Measurements from ENCODE around the gene MCC. TPM values are rescaled to one million over a fixed set of nuclear protein-coding genes. Genes with fewer than 3 reads are reported as not detected.

Gene MCC
- total RNA-seq, 1 donor from 2014 or later = 2.5 TPM

- H3K27ac Mint-ChIP-seq = no peak overlapping the region
- Histone ChIP-seq H3K36me3 (no peaks in the 10 kb centered on the region), H3K9ac (no peak overlapping the region), H3K4me1 (no peaks in the 10 kb centered on the region), H3K4me2 (no peak overlapping the region), H3K4me3 (no peak overlapping the region), H3K79me2 (ENCODE audit: low read depth) (no peaks in the 10 kb centered on the region), H2AFZ (replicated peaks) (no peak overlapping the region), H3K27me3 (no peaks in the 10 kb centered on the region), H3K27ac (no peak overlapping the region), H4K20me1 (ENCODE audit: low read depth) (no peaks in the 10 kb centered on the region), H3K9me3 (ENCODE audit: low read depth) (no peaks in the 10 kb centered on the region), H3F3A (ENCODE audit: low read depth) (no peaks in the 10 kb centered on the region)
- DNase-seq (ENCODE audit: low spot score) = no peak
- no peaks in the 10 kb centered on the region for H3K27me3 Mint-ChIP-seq (ENCODE audit: insufficient read depth, low read depth)
- TF ChIP-seq EZH2 (IDR thresholded peaks at IDR 0.05) = no peak
- no peak for TF ChIP-seq EZH2phosphoT487 (IDR thresholded peaks at IDR 0.05)
- no peak for TF ChIP-seq CTCF (IDR thresholded peaks at IDR 0.05)
- H3K9me3 Mint-ChIP-seq = peaks cover 17% of the 10 kb centered on the region
- peaks cover 15% of the 10 kb centered on the region for H3K4me1 Mint-ChIP-seq
- no peak overlapping the region for H3K4me3 Mint-ChIP-seq
- peaks cover 7% of the 10 kb centered on the region for H3K36me3 Mint-ChIP-seq
Observed at GRCh38 chr5:113189291-113189690, 299.0 kb downstream of the MCC start.

- Histone ChIP-seq H3K9ac (no peak overlapping the region), H3K79me2 (ENCODE audit: low read depth) (no peaks in the 10 kb centered on the region), H3K27ac (no peak overlapping the region), H3K9me3 (ENCODE audit: low read depth) (no peaks in the 10 kb centered on the region), H3F3A (ENCODE audit: low read depth) (no peaks in the 10 kb centered on the region), H3K4me2 (no peak overlapping the region), H2AFZ (replicated peaks) (no peak overlapping the region), H4K20me1 (ENCODE audit: low read depth) (no peaks in the 10 kb centered on the region), H3K27me3 (no peaks in the 10 kb centered on the region), H3K4me1 (peaks cover 1% of the 10 kb centered on the region), H3K36me3 (no peaks in the 10 kb centered on the region), H3K4me3 (no peak overlapping the region)
- H3K4me3 Mint-ChIP-seq = no peak overlapping the region
- no peak for DNase-seq (ENCODE audit: low spot score)
- H3K4me1 Mint-ChIP-seq = peaks cover 16% of the 10 kb centered on the region
- TF ChIP-seq EZH2 (IDR thresholded peaks at IDR 0.05) (no peak), EZH2phosphoT487 (IDR thresholded peaks at IDR 0.05) (no peak), CTCF (IDR thresholded peaks at IDR 0.05) (no peak)
- H3K27ac Mint-ChIP-seq = no peak overlapping the region
- H3K27me3 Mint-ChIP-seq (ENCODE audit: insufficient read depth, low read depth) = no peaks in the 10 kb centered on the region
- peaks cover 10% of the 10 kb centered on the region for H3K9me3 Mint-ChIP-seq
- peaks cover 7% of the 10 kb centered on the region for H3K36me3 Mint-ChIP-seq
Observed at GRCh38 chr5:113188436-113188835, 299.8 kb downstream of the MCC start.

GRCh38 chr5:113187906-113188305 is 300.3 kb downstream of the MCC start:
- no peaks in the 10 kb centered on the region for H3K79me2 ChIP-seq (ENCODE audit: low read depth)
- Mint-ChIP-seq H3K27me3 (ENCODE audit: insufficient read depth, low read depth) (no peaks in the 10 kb centered on the region), H3K27ac (no peak overlapping the region), H3K36me3 (peaks cover 7% of the 10 kb centered on the region), H3K4me3 (no peak overlapping the region), H3K4me1 (peaks cover 18% of the 10 kb centered on the region), H3K9me3 (peaks cover 5% of the 10 kb centered on the region)
- H3K9me3 ChIP-seq (ENCODE audit: low read depth) = no peaks in the 10 kb centered on the region
- TF ChIP-seq CTCF (IDR thresholded peaks at IDR 0.05) (no peak), EZH2 (IDR thresholded peaks at IDR 0.05) (no peak), EZH2phosphoT487 (IDR thresholded peaks at IDR 0.05) (no peak)
- H2AFZ ChIP-seq (replicated peaks) = no peak overlapping the region
- no peaks in the 10 kb centered on the region for H3K27me3 ChIP-seq
- H3K4me2 ChIP-seq = no peak overlapping the region
- H3K27ac ChIP-seq = no peak overlapping the region
- no peaks in the 10 kb centered on the region for H3F3A ChIP-seq (ENCODE audit: low read depth)
- no peak overlapping the region for H3K9ac ChIP-seq
- peaks cover 5% of the 10 kb centered on the region for H3K4me1 ChIP-seq
- DNase-seq (ENCODE audit: low spot score) = no peak
- H3K36me3 ChIP-seq = no peaks in the 10 kb centered on the region
- no peaks in the 10 kb centered on the region for H4K20me1 ChIP-seq (ENCODE audit: low read depth)
- H3K4me3 ChIP-seq = no peak overlapping the region
